Activated T-helper 1 cell treated with anti-CD3 and anti-CD28 coated beads, Interleukin-12 subunit alpha, Interleukin-12 subunit beta, Interleukin-2, Interleukin-4 antibody, amounts not matched to agents 30 ng/mL and 10 ng/mL and 1 ng/mL, durations not matched to agents 14 hours and 24 hours and 36 hours (primary cell): ENCODE measurements around the gene USP34. TPM values are rescaled to one million over a fixed set of nuclear protein-coding genes. Genes with fewer than 3 reads are reported as not detected.

Experiments
- DNase-seq: peaks from one replicate; pipeline ENCODE4 v3.0.0; 2021; ENCODE audit warnings: low spot score
- H3K27ac Mint-ChIP-seq: one replicate; pipeline ENCODE4 v1.8.0; 2021; ENCODE audit warnings: mild to moderate bottlenecking, mixed read lengths
- H3K27me3 Mint-ChIP-seq: one replicate; pipeline ENCODE4 v1.8.0; 2022; ENCODE audit warnings: mild to moderate bottlenecking, moderate library complexity, mixed read lengths; ENCODE audit not compliant: insufficient read depth
- H3K36me3 Mint-ChIP-seq: one replicate; pipeline ENCODE4 v1.8.0; 2021; ENCODE audit warnings: low read depth, mixed read lengths
- H3K4me1 Mint-ChIP-seq: one replicate; pipeline ENCODE4 v1.8.0; 2021; ENCODE audit warnings: low read depth, mixed read lengths
- H3K4me3 Mint-ChIP-seq: one replicate; pipeline ENCODE4 v1.8.0; 2021; ENCODE audit warnings: mild to moderate bottlenecking, moderate library complexity, mixed read lengths
- H3K9me3 Mint-ChIP-seq: one replicate; pipeline ENCODE4 v1.8.0; 2021; ENCODE audit warnings: mixed read lengths
- intact Hi-C: fragments of 100-400 bp; cut with micrococcal nuclease; formaldehyde crosslinking; loops from one replicate; pipeline ENCODE4 v1.15.1; 2024
- total RNA-seq: library from RNA; stranded (reverse); gene quantifications from 2 replicates; pipeline ENCODE4 v1.2.3, GENCODE V29; 2022

The USP34 gene
- total RNA-seq, 1 donor from 2014 or later: 91.3 TPM

DNA sequence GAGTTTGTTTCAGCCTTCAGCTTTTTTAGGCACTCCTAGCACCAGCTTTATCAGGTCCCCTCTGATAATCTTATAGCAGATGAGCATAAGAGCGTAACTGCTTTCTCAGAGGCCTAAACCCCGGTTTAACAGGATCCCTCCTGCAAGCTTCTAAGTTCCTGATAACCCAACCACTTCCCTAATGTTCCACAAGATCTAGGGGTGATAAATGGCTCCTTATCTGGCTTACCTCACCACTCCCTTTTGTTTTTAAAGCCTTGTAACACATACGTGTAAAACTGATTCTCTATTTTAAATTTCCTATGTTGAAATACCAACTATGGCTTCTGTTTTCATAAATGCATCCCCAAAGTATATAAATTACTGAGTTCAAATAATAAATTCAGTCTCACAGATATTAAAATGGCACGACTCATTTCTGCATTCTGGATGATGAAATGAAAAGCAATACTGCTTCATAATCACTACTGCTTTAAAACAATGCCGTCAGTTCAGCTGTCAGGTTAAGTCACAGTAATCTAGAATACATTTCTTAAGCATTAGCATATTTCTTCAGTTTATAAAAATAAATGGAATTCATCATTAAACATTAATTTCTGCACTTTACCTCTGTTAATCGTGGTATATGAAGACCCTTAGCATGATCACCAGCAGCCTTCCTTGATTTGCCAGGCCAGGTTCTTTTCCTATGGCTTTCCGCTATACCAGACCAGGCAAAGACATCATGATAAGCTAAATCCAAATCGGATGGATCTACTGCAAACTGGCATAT, 182.6 kb downstream of the USP34 start:
- Mint-ChIP-seq H3K4me1 (peaks cover 15% of the 10 kb centered on the region), H3K36me3 (peaks cover 32% of the 10 kb centered on the region), H3K27me3 (no peaks in the 10 kb centered on the region), H3K9me3 (no peaks in the 10 kb centered on the region), H3K27ac (no peak overlapping the region), H3K4me3 (no peak overlapping the region)
- no peak for DNase-seq
- intact Hi-C loops: no loop called here

DNA sequence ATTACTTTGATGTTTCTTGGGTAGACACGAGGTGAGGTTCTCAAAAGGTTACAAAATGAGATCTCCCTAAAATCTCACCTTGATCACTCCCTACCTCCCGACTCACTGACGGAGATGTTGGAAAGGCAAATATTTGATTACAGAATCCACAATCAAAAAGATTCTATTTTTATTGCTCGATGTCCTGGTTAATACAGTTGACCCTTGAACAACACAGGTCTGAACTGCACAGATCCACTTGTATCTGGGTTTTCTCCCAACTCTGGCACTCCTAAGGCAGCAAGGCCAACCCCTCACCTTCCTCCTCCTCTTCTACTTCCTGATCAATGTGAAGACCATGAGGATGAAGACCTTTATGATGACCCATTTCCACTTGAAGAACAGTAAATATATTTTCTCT, 183.6 kb downstream of the USP34 start:
- no peak overlapping the region for H3K27ac Mint-ChIP-seq
- H3K9me3 Mint-ChIP-seq: no peaks in the 10 kb centered on the region
- H3K27me3 Mint-ChIP-seq: no peaks in the 10 kb centered on the region
- peaks cover 15% of the 10 kb centered on the region for H3K4me1 Mint-ChIP-seq
- DNase-seq: no peak
- H3K36me3 Mint-ChIP-seq: peaks cover 32% of the 10 kb centered on the region
- intact Hi-C loops: no loop called here
- no peak overlapping the region for H3K4me3 Mint-ChIP-seq

DNA sequence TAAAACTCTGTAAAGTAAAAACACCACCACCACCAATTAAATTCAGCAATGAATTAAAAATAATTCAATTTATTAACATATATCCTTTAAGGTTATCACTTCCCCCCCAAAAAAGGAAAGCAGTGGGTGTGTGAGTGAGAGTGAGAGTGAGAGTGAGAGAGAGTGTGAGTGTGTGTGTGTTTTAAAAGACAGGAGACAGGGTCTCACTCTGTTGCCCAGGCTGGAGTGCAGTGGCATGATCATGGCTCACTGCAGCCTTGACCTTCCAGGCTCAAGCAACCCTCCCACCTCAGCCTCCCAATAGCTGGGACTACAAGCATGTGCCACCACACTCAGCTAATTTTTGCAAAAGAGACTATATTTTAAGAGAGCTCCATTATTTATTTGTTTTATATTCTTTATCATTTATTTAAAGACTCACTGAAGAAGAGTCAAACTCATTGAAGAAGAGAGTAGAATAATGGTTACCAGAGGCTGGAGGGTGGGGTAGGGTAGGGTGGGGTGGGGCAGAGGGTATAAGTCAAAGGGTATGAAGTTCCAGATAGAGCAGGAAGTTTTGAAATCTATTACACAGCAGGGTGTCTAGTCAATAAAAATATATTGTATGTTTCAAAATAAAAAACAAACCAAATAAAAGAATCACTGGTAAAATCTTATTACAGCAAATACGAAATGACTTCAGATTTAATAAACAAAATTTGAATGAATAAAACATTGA, 187.3 kb downstream of the USP34 start:
- H3K27ac Mint-ChIP-seq: no peak overlapping the region
- H3K9me3 Mint-ChIP-seq: no peaks in the 10 kb centered on the region
- H3K27me3 Mint-ChIP-seq: no peaks in the 10 kb centered on the region
- intact Hi-C loops: no loop called here
- no peaks in the 10 kb centered on the region for H3K4me1 Mint-ChIP-seq
- H3K4me3 Mint-ChIP-seq: no peak overlapping the region
- no peak for DNase-seq
- H3K36me3 Mint-ChIP-seq: peaks cover 25% of the 10 kb centered on the region

DNA sequence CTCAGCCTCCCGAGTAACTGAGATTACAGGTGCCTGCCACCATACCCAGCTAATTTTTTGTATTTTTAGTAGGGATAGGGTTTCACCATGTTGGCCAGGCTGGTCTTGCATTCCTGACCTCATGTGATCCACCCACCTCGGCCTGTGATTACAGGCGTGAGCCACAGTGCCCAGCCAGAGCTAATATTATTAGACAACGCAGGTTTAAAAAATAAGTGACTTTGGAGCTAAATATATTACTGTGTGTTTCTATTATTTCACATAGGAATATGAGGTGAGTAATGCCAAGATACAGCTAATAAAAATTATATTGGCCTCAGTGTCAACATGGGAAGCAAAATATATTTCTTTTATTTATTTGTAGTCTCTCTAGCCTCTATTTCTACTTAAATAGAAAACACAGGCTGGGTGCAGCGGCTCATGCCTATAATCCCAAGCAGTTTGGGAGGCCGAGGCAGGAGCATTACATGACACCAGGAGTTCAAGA, 188.7 kb downstream of the USP34 start:
- intact Hi-C loops: no loop called here
- DNase-seq: no peak
- H3K36me3 Mint-ChIP-seq: peaks cover 27% of the 10 kb centered on the region
- no peaks in the 10 kb centered on the region for H3K9me3 Mint-ChIP-seq
- H3K4me3 Mint-ChIP-seq: no peak overlapping the region
- H3K4me1 Mint-ChIP-seq: no peaks in the 10 kb centered on the region
- no peaks in the 10 kb centered on the region for H3K27me3 Mint-ChIP-seq
- H3K27ac Mint-ChIP-seq: no peak overlapping the region

DNA sequence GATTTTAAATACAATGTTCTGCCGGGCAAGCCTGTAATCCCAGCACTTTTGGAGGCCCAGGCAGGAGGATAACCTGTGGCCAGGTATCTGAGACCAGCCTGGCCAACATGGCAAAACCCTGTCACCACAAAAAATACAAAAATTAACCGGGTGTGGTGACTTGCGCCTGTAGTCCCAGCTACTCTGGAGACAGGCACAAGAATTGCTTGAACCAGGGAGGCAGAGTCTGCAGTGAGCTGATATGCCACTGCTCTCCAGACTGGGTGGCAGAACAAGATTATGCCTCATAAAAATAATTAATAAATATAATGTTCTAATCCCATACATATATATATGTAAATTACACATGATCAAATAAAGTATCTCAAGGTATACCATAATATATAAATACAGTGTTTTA, 189.6 kb downstream of the USP34 start:
- Mint-ChIP-seq H3K4me3 (no peak overlapping the region), H3K27me3 (no peaks in the 10 kb centered on the region), H3K27ac (no peak overlapping the region), H3K36me3 (peaks cover 31% of the 10 kb centered on the region), H3K9me3 (no peaks in the 10 kb centered on the region), H3K4me1 (peaks cover 3% of the 10 kb centered on the region)
- DNase-seq: no peak
- intact Hi-C loops: no loop called here

DNA sequence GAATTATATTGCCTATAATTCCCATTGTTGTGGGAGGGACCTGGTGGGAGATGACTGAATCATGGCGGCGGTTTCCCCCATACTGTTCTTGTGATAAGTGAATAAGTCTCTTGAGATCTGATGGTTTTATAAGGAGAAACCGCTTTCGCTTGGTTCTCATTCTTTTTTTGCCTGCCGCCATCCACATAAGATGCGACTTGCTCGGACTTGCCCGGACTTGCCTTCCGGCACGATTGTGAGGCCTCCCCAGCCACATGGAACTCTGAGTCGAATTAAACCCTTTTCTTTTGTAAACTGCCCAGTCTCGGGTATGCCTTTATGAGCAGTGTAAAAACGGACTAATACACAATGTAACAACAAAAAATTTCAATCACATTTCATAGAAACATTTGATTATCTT, 193.1 kb downstream of the USP34 start:
- peaks cover 29% of the 10 kb centered on the region for H3K36me3 Mint-ChIP-seq
- no peaks in the 10 kb centered on the region for H3K9me3 Mint-ChIP-seq
- H3K27ac Mint-ChIP-seq: no peak overlapping the region

DNA sequence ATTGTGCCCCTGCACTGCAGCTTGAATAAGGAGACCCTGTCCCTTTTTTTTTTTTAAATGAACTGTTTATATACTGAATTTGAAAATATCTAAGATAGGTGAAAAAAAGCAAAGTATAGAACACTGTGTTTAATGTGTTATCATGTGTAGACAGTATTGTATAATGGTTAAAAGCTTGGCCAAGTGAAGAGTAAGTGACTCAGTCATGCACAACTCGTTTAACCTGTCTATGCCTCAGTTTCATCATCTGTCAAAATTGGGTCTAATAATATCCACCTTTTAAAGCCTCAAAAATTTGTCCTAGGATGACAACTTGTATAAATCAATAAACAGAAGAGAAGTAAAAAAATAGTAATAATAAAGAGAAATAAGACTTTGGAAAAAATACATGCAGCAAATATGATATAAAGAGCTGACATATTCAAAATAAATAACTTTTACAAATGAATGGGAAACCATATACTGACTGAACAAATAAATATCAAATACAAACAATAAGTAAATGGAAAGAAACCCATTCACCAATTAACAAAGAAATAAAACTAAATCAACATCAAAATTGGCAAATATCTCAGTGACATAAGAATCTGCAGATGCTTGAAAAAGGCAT, 195.2 kb downstream of the USP34 start:
- Mint-ChIP-seq H3K27ac (no peak overlapping the region), H3K36me3 (peaks cover 31% of the 10 kb centered on the region), H3K4me3 (no peak overlapping the region), H3K9me3 (no peaks in the 10 kb centered on the region), H3K27me3 (no peaks in the 10 kb centered on the region), H3K4me1 (peaks cover 3% of the 10 kb centered on the region)
- intact Hi-C loops: no loop called here
- DNase-seq: no peak

More for the DNA sequence above, 193.1 kb downstream of the USP34 start:
- H3K4me1 Mint-ChIP-seq: peaks cover 3% of the 10 kb centered on the region
- no peak for DNase-seq
- intact Hi-C loops: no loop called here
- H3K27me3 Mint-ChIP-seq: no peaks in the 10 kb centered on the region
- H3K4me3 Mint-ChIP-seq: no peak overlapping the region

DNA sequence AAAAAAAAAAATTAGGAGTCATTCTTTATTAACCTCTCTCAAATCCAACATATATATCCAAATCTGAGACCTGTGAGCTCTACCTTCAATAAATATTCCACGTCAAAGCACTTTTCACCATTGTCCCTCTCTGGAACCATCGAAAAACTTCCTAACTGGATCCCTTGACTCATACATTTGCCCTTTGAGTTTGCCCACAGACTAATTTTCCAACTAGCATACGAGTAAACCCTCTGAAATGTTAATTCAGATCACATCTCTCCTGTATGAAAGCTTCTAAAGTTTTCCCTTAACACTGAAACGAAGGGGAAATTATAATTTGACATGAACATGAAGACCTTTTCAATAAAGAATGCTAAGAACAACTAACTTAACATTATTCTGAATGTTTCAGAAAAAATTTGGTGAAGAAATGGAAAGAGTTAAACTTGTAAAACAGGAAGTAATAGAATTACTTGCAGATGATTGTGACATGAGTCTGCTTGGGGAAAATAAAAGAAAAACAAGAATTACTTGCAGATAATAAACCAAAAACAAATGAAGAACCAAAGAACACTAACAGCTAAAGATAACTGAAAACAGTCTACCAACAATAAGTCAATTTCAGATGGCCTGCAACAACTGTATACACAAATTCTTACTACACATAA, 198.3 kb downstream of the USP34 start:
- H3K27ac Mint-ChIP-seq: no peak overlapping the region
- peaks cover 3% of the 10 kb centered on the region for H3K4me1 Mint-ChIP-seq
- peaks cover 21% of the 10 kb centered on the region for H3K36me3 Mint-ChIP-seq
- intact Hi-C loops: no loop called here
- H3K27me3 Mint-ChIP-seq: no peaks in the 10 kb centered on the region
- H3K9me3 Mint-ChIP-seq: no peaks in the 10 kb centered on the region
- no peak for DNase-seq
- no peak overlapping the region for H3K4me3 Mint-ChIP-seq

DNA sequence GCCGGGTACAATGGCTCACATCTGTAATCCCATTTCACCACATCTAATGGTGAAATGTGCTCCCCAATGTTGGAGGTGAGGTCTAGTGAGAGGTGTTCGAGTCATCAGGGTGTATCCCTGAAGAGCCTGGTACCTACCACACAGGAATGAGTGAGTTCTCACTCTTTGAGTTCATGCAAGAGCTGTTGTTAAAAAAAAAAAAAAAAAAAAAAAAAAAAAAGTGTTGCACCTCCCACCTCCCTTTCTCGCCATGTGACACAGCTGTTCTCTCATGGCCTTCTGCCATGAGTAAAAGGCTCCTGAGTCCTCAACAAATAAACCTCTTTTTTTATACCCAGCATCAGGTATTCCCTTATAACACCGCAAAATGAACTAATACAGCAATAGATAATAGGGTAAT, 202.6 kb downstream of the USP34 start:
- Mint-ChIP-seq H3K27me3 (no peaks in the 10 kb centered on the region), H3K36me3 (peaks cover 29% of the 10 kb centered on the region), H3K9me3 (no peaks in the 10 kb centered on the region), H3K27ac (no peak overlapping the region), H3K4me1 (no peaks in the 10 kb centered on the region), H3K4me3 (no peak overlapping the region)
- intact Hi-C loops: no loop called here
- DNase-seq: no peak

DNA sequence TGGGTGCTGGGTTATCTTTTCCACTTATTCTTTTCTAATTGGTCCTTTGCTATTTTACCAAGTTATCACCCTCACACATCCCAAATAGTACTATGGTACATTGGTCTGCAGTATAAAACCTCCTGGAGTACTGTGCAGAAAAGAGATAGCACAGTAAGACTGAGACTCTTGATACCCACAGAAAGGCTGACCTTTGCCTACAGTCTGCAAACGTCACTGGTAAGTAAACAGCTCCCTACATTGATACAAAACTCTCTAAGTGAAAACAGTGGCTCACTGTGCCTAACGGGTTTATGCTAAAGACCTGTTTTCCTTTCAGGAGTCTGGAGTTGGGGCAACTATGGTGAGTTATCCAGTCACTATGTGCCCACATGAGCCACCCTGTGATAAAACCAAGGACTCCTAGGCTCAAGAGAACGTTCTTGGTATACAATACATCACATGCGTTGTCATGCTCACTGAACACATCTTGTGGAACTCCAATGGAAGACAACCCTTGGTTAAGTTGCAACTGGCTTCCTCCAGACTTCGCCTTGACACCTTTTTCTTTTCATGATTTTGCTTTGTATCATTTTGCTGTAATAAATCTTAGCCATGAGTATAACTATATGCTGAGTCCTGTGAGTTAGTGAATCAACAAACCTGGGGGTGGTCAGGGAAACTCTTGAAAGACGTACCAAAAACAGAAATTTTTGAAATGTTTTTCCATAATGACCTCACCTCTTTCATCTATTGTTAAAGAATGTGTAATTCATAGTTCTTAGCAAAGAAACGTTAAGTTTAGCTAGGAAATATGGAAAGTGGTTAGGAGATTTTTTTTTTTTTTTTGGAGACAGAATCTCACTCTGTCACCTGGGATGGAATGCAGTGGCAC, 204.0 kb downstream of the USP34 start:
- DNase-seq: no peak
- Mint-ChIP-seq H3K4me1 (no peaks in the 10 kb centered on the region), H3K27me3 (no peaks in the 10 kb centered on the region), H3K4me3 (no peak overlapping the region), H3K9me3 (no peaks in the 10 kb centered on the region), H3K27ac (no peak overlapping the region), H3K36me3 (peaks cover 28% of the 10 kb centered on the region)
- intact Hi-C loops: no loop called here

DNA sequence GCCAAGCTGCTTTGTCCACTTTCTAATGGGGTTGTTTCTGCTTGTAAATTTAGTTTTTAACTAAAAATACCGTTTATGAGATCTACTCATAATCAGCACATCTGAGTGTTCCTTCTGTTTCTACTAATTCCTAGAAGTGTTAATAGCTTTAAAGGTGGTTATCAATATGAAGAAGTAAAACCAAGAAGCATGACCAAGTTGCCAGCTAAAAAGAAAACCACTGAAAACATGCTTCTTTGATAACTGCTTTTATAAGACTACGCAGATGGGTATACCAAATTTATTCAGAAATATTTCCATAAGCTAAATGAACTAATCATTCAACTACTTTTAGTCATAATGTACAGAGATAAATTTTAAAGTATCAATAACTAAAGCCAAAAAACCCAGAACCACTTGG, 207.1 kb downstream of the USP34 start:
- H3K4me1 Mint-ChIP-seq: no peaks in the 10 kb centered on the region
- peaks cover 26% of the 10 kb centered on the region for H3K36me3 Mint-ChIP-seq
- H3K27ac Mint-ChIP-seq: no peak overlapping the region
- intact Hi-C loops: no loop called here
- no peaks in the 10 kb centered on the region for H3K9me3 Mint-ChIP-seq
- DNase-seq: no peak
- H3K4me3 Mint-ChIP-seq: no peak overlapping the region
- no peaks in the 10 kb centered on the region for H3K27me3 Mint-ChIP-seq

DNA sequence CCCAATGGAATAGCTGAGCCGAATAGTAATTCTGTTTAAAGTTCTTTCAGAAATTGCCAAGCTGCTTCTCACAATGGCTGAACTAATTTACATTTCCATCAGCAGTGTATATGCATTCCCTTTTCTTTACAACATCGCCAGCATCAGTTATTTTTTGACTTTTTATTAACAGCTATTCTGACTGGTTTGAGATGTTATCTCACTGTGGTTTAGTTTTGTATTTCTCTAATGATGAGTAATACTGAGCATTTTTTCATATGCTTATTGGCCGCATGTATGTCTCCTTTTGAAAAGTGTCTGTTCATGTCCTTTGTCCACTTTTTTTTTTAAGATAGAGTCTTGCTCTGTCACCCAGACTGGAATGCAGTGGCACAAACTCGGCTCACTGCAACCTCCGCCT, 208.2 kb downstream of the USP34 start:
- intact Hi-C loops: no loop called here
- no peak overlapping the region for H3K27ac Mint-ChIP-seq
- H3K36me3 Mint-ChIP-seq: peaks cover 34% of the 10 kb centered on the region
- H3K9me3 Mint-ChIP-seq: no peaks in the 10 kb centered on the region
- DNase-seq: no peak
- H3K4me3 Mint-ChIP-seq: no peak overlapping the region
- no peaks in the 10 kb centered on the region for H3K4me1 Mint-ChIP-seq
- H3K27me3 Mint-ChIP-seq: no peaks in the 10 kb centered on the region
